ENCODE measurements around the gene MYD88.

- TF ChIP-seq, protein P1, sequence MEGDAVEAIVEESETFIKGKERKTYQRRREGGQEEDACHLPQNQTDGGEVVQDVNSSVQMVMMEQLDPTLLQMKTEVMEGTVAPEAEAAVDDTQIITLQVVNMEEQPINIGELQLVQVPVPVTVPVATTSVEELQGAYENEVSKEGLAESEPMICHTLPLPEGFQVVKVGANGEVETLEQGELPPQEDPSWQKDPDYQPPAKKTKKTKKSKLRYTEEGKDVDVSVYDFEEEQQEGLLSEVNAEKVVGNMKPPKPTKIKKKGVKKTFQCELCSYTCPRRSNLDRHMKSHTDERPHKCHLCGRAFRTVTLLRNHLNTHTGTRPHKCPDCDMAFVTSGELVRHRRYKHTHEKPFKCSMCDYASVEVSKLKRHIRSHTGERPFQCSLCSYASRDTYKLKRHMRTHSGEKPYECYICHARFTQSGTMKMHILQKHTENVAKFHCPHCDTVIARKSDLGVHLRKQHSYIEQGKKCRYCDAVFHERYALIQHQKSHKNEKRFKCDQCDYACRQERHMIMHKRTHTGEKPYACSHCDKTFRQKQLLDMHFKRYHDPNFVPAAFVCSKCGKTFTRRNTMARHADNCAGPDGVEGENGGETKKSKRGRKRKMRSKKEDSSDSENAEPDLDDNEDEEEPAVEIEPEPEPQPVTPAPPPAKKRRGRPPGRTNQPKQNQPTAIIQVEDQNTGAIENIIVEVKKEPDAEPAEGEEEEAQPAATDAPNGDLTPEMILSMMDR (IDR thresholded peaks at IDR 0.05; ENCODE audit: low read depth, low read length, missing input control) = no peak
- TF ChIP-seq GABPA (IDR thresholded peaks at IDR 0.05 in 1 of 2, conservative IDR thresholded peaks at IDR 0.05 in 1 of 2) (no peak), RAD21 (IDR thresholded peaks at IDR 0.05) (no peak)
Observed at GRCh38 chr3:38118421-38119247, 19.8 kb upstream of the MYD88 start.

All from liver (tissue), 3 donors.